CD4-positive, alpha-beta T cell treated with Interleukin-4 for 1 hour (primary cell): ENCODE results near the gene BTC.
"Not testable (repeated sequence)": the region's sequence is repeated elsewhere in the genome, so short reads cannot be mapped to it uniquely, and the experiment has no call there.

Experiments used
- DNase-seq, 2 donors: peaks; one replicate each; pipeline ENCODE4 v3.0.0-alpha.2; 2020 to 2022

Gene BTC

GRCh38 chr4:74794382-74795010, at the start of gene BTC:
Gene BTC, minus strand, starts transcription at chr4:74794523. Its CDS starts 198 bp downstream, at chr4:74794325.
- no peak for DNase-seq

- DNase-seq = no peak
Measured at GRCh38 chr4:74840936-74841509, 46.7 kb upstream of the BTC start.

GRCh38 chr4:74838746-74839370, 44.5 kb upstream of the BTC start:
- no peak for DNase-seq

- DNase-seq = no peak
Measured at GRCh38 chr4:74830928-74831327, 36.6 kb upstream of the BTC start.

GRCh38 chr4:74823194-74823593, 28.9 kb upstream of the BTC start:
- no peak for DNase-seq

- no peak for DNase-seq
Measured at GRCh38 chr4:74822603-74823002, 28.3 kb upstream of the BTC start.

- DNase-seq = no peak
Measured at GRCh38 chr4:74821541-74821940, 27.2 kb upstream of the BTC start.

- no peak for DNase-seq
Measured at GRCh38 chr4:74814052-74814451, 19.7 kb upstream of the BTC start.

- DNase-seq = not testable (repeated sequence)
Measured at GRCh38 chr4:74812056-74812455, 17.7 kb upstream of the BTC start.

- no peak for DNase-seq
Measured at GRCh38 chr4:74805601-74806000, 11.3 kb upstream of the BTC start.

- DNase-seq = no peak
Measured at GRCh38 chr4:74800310-74800709, 6.0 kb upstream of the BTC start.

- no peak for DNase-seq
Measured at GRCh38 chr4:74796631-74797030, 2.3 kb upstream of the BTC start.

- no peak for DNase-seq
Measured at GRCh38 chr4:74793757-74794381, 454 bp downstream of the BTC start.

- DNase-seq = no peak
Measured at GRCh38 chr4:74790652-74791051, 3.7 kb downstream of the BTC start.

GRCh38 chr4:74789518-74789917, 4.8 kb downstream of the BTC start:
- DNase-seq = no peak

GRCh38 chr4:74777531-74777930, 16.8 kb downstream of the BTC start:
- no peak for DNase-seq

- DNase-seq = no peak
Measured at GRCh38 chr4:74772783-74773182, 21.5 kb downstream of the BTC start.

GRCh38 chr4:74772106-74772505, 22.2 kb downstream of the BTC start:
- no peak for DNase-seq

- DNase-seq = no peak
Measured at GRCh38 chr4:74770226-74770910, 24.0 kb downstream of the BTC start.

- DNase-seq = no peak
Measured at GRCh38 chr4:74768857-74769525, 25.3 kb downstream of the BTC start.

GRCh38 chr4:74764119-74764518, 30.2 kb downstream of the BTC start:
- DNase-seq = no peak

- DNase-seq = no peak
Measured at GRCh38 chr4:74758551-74759145, 35.7 kb downstream of the BTC start.

GRCh38 chr4:74757136-74757535, 37.2 kb downstream of the BTC start:
- no peak for DNase-seq
